ENCODE measurements around the gene COX4I2.

GRCh38 chr20:31643522-31643921 is 5.8 kb downstream of the COX4I2 start:
- TF ChIP-seq CTCF (IDR thresholded peaks at IDR 0.05), result no peak
- TF ChIP-seq POLR2A (IDR thresholded peaks at IDR 0.05), result no peak
- TF ChIP-seq POLR2AphosphoS5 (IDR thresholded peaks at IDR 0.05), result no peak
